Measurements from ENCODE around the gene CBR4.
"Not testable (repeated sequence)": the region's sequence is repeated elsewhere in the genome, so short reads cannot be mapped to it uniquely, and the experiment has no call there.

Gene CBR4

GRCh38 chr4:169010125-169011023 is at the start of gene CBR4:
Gene CBR4, minus strand, starts transcription at chr4:169010255. Its CDS starts 166 bp downstream, at chr4:169010089.
- peak; percentile 95 to 96 for DNase-seq

- no peak for DNase-seq
Observed at GRCh38 chr4:169059306-169060211, 49.5 kb upstream of the CBR4 start.

- DNase-seq, result no peak
Observed at GRCh38 chr4:169058312-169058711, 48.3 kb upstream of the CBR4 start.

GRCh38 chr4:169054879-169055278 is 44.8 kb upstream of the CBR4 start:
- DNase-seq, result no peak

GRCh38 chr4:169052594-169052945 is 42.5 kb upstream of the CBR4 start:
- no peak for DNase-seq

- no peak for DNase-seq
Observed at GRCh38 chr4:169051761-169052593, 41.9 kb upstream of the CBR4 start.

GRCh38 chr4:169050881-169051760 is 41.1 kb upstream of the CBR4 start:
- DNase-seq, result no peak

- no peak for DNase-seq
Observed at GRCh38 chr4:169050284-169050683, 40.2 kb upstream of the CBR4 start.

GRCh38 chr4:169048868-169049414 is 38.9 kb upstream of the CBR4 start:
- DNase-seq, result no peak

- no peak for DNase-seq
Observed at GRCh38 chr4:169047956-169048355, 37.9 kb upstream of the CBR4 start.

GRCh38 chr4:169045862-169046584 is 36.0 kb upstream of the CBR4 start:
- DNase-seq, result no peak

GRCh38 chr4:169044714-169045447 is 34.8 kb upstream of the CBR4 start:
- no peak for DNase-seq

- no peak for DNase-seq
Observed at GRCh38 chr4:169042608-169043007, 32.6 kb upstream of the CBR4 start.

GRCh38 chr4:169040559-169041261 is 30.7 kb upstream of the CBR4 start:
- DNase-seq, result no peak

- DNase-seq, result no peak
Observed at GRCh38 chr4:169039251-169039954, 29.3 kb upstream of the CBR4 start.

- DNase-seq, result no peak
Observed at GRCh38 chr4:169037506-169037905, 27.5 kb upstream of the CBR4 start.

- DNase-seq, result not testable (repeated sequence)
Observed at GRCh38 chr4:169035871-169036620, 26.0 kb upstream of the CBR4 start.

GRCh38 chr4:169033660-169034059 is 23.6 kb upstream of the CBR4 start:
- DNase-seq, result no peak
